CD4-positive, CD25-positive, alpha-beta regulatory T cell (primary cell): ENCODE data around the gene CHAC1. TPM values are rescaled to one million over a fixed set of nuclear protein-coding genes. Genes with fewer than 3 reads are reported as not detected.

Source experiments
- ATAC-seq, 2 donors: fragments of 150-1000 bp; cut with Tn5 transposase; one replicate each; pipeline ENCODE4 v1.10.0; 2021; ENCODE audit warnings: low read depth in 2 of 2, moderate number of reproducible peaks in 2 of 2, moderate library complexity in 1 of 2
- DNase-seq, 3 donors: peaks; one replicate each; pipeline versions ENCODE4 v3.0.0 to v3.0.0-alpha.2; 2012 to 2022; ENCODE audit warnings: mixed read lengths in 1 of 3
- H3K27ac ChIP-seq: one replicate; pipeline ENCODE4 v1.7.0; 2013; ENCODE audit warnings: mild to moderate bottlenecking, low read length; ENCODE audit not compliant: insufficient read depth, poor library complexity, severe bottlenecking
- H3K27me3 ChIP-seq: one replicate; pipeline ENCODE4 v1.7.0; 2013; ENCODE audit warnings: low read length; ENCODE audit not compliant: control insufficient read depth, insufficient read depth
- H3K36me3 ChIP-seq: one replicate; pipeline ENCODE4 v1.7.0; 2013; ENCODE audit warnings: mild to moderate bottlenecking, low read length, moderate library complexity; ENCODE audit not compliant: control insufficient read depth, insufficient read depth
- H3K4me1 ChIP-seq: 2 replicates; pipeline ENCODE4 v1.7.0; 2013; ENCODE audit warnings: mild to moderate bottlenecking, low read length; ENCODE audit not compliant: insufficient read depth, control insufficient read depth, poor library complexity, severe bottlenecking
- H3K4me3 ChIP-seq: one replicate; pipeline ENCODE4 v1.7.0; 2013; ENCODE audit warnings: low read depth, mild to moderate bottlenecking, low read length, moderate library complexity
- H3K9me3 ChIP-seq, 2 experiments: 1 replicate in 1 of 2; 2 replicates in 1 of 2; pipeline ENCODE4 v1.7.0; 2013; ENCODE audit warnings: low read length in 2 of 2, mild to moderate bottlenecking in 1 of 2, moderate library complexity in 1 of 2; ENCODE audit not compliant: control insufficient read depth in 2 of 2
- H3K27ac Mint-ChIP-seq, 3 donors: one replicate each; pipeline ENCODE4 v1.8.0; 2020 to 2022; ENCODE audit warnings: mild to moderate bottlenecking in 3 of 3, mixed read lengths in 3 of 3, moderate library complexity in 2 of 3
- H3K27me3 Mint-ChIP-seq: one replicate; pipeline ENCODE4 v1.8.0; 2022; ENCODE audit warnings: mild to moderate bottlenecking, mixed read lengths
- H3K36me3 Mint-ChIP-seq: one replicate; pipeline ENCODE4 v1.8.0; 2020; ENCODE audit warnings: mixed read lengths
- H3K4me1 Mint-ChIP-seq, 4 donors: one replicate each; pipeline ENCODE4 v1.8.0; 2020 to 2022; ENCODE audit warnings: mixed read lengths in 4 of 4, mild to moderate bottlenecking in 1 of 4
- H3K4me3 Mint-ChIP-seq, 4 donors: one replicate each; pipeline ENCODE4 v1.8.0; 2020 to 2022; ENCODE audit warnings: mild to moderate bottlenecking in 4 of 4, mixed read lengths in 4 of 4, moderate library complexity in 3 of 4
- H3K9me3 Mint-ChIP-seq, 7 donors: one replicate each; pipeline ENCODE4 v1.8.0; 2020 to 2022; ENCODE audit warnings: mixed read lengths in 7 of 7, mild to moderate bottlenecking in 3 of 7, moderate library complexity in 2 of 7
- polyA plus RNA-seq, 4 donors: library from polyadenylated mRNA; unstranded; fragments of 300-500 nt; fragmentation: Illumina TruSeq; gene quantifications; one replicate each; pipeline ENCODE4 v1.2.3, GENCODE V29; 2021
- total RNA-seq: library from RNA; stranded (reverse); gene quantifications from one replicate; pipeline ENCODE4 v1.2.3, GENCODE V29; 2022

The CHAC1 gene
- total and polyA plus RNA-seq, 5 donors from 2014 or later: 0.26 to 0.64 (median 0.45) TPM; not detected in 2

DNA sequence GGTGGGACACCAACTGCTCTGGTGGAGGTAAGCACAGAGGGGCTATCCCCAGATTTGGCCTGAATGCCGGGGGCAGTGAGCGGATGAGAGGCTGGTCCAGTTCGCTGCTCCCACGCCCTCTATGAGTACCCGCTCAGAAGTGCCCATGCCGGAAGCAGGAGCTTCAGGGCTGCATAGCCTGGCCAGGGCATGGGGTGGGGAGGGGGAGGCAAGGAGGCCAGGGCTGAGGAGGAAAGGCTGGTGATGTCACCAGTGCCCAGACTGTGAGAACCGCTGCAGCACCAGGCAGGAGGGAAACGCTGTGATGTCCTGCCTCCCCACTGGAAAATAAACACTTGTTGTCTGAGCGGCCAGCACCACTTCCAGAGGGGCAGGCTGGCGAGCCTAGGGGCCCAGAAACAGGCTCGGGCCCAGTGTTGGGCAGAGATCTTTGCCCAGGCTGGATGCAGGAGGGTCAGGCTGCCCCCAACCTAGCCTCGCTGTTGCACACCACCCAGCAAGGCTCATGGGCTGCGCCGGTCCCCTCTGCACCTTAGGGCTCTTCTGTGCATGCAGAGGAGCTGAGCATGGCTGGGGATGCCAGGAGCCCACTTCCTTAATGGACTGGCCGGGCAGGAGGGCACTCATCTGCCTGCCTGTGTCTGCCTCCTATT is 35.0 kb upstream of the CHAC1 start:
- no peak for ATAC-seq
- H3K4me3 ChIP-seq: no peak overlapping the region
- H3K9me3 Mint-ChIP-seq: peaks cover 0 to 3% (median 0%) of the 10 kb centered on the region in 7 donors
- H3K4me3 Mint-ChIP-seq: no peak overlapping the region
- no peak overlapping the region for H3K27ac ChIP-seq
- H3K27ac Mint-ChIP-seq: no peak overlapping the region
- no peaks in the 10 kb centered on the region for H3K9me3 ChIP-seq
- no peaks in the 10 kb centered on the region for H3K4me1 Mint-ChIP-seq
- no peaks in the 10 kb centered on the region for H3K4me1 ChIP-seq
- no peaks in the 10 kb centered on the region for H3K36me3 ChIP-seq
- H3K36me3 Mint-ChIP-seq: no peaks in the 10 kb centered on the region
- H3K27me3 Mint-ChIP-seq: no peaks in the 10 kb centered on the region
- H3K27me3 ChIP-seq: no peaks in the 10 kb centered on the region
- no peak for DNase-seq

DNA sequence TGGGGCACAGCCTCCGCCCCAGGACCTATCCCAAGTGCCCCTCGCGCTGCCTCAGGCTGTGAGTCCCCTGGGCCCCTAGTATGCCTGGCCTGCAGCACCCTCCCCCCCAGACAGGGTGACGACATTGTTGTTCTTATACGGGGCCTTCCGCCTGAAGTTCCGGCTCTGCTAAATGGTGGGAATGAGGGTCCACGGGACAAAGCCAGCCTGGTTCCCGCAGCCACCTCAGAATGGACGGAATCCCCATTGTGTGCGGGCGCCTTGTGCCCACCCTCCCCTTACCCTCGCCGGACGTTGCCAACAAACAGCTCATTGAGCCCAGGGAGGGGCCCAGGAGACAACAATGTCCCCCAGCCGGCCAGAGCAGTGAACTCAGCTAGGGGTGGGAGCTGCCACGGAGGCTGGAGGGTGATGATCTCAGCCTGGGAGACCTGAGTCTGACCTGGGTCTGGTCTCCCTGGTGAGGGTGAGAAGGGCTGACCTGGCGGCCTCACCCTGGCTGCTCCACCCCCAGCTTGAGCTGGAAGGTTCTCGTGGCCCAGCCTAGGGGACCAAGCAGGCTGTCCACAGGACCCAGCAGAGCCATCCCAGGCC is 34.4 kb upstream of the CHAC1 start:
- Mint-ChIP-seq H3K27ac (no peak overlapping the region), H3K27me3 (no peaks in the 10 kb centered on the region), H3K36me3 (no peaks in the 10 kb centered on the region), H3K4me1 (no peaks in the 10 kb centered on the region), H3K9me3 (peaks cover 0 to 3% (median 0%) of the 10 kb centered on the region in 7 donors), H3K4me3 (no peak overlapping the region)
- DNase-seq (no peak), ATAC-seq (no peak)
- Histone ChIP-seq H3K27me3 (no peaks in the 10 kb centered on the region), H3K36me3 (no peaks in the 10 kb centered on the region), H3K4me1 (no peaks in the 10 kb centered on the region), H3K9me3 (no peaks in the 10 kb centered on the region), H3K4me3 (no peak overlapping the region), H3K27ac (no peak overlapping the region)

DNA sequence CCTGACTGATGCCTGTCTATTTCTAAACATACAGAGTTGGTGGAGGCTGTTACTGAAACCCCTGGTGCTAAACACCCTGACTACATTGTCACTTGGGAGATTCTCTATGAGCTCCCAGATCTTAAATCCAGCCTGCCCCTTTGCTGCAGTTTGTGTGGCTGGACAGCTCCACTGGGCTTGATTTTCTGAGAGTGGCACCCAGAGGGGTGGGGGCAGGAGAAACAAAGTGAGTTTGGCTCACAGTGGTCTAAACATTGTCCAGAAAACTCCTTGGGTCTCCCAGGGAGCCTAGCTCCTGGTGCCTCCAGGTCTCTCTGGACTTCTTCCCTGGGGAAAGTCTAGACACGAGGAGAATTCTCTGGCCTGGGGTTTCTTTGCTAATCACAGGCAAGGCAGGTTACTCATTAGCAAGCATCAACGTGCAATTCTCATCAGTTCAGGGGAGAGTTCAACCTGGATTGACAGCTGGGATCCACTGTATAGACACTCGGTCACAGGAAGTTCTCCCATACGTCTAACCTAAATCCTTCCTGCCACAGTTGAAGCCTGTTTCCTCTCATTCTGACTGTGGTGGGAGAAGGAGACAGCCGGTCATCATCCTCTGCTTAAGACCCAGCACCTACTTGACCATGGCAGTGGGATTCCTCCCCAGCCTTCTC is 31.2 kb upstream of the CHAC1 start:
- ATAC-seq (no peak), DNase-seq (no peak)
- Mint-ChIP-seq H3K4me3 (no peak overlapping the region), H3K27ac (no peak overlapping the region), H3K4me1 (peaks cover 0 to 16% (median 10%) of the 10 kb centered on the region in 4 donors), H3K27me3 (peaks cover 23% of the 10 kb centered on the region), H3K9me3 (peaks cover 0 to 3% (median 0%) of the 10 kb centered on the region in 7 donors), H3K36me3 (no peaks in the 10 kb centered on the region)
- no peaks in the 10 kb centered on the region for H3K9me3 ChIP-seq
- no peak overlapping the region for H3K4me3 ChIP-seq
- no peak overlapping the region for H3K27ac ChIP-seq
- peaks cover 16% of the 10 kb centered on the region for H3K4me1 ChIP-seq
- H3K27me3 ChIP-seq: peaks cover 3% of the 10 kb centered on the region
- no peaks in the 10 kb centered on the region for H3K36me3 ChIP-seq

DNA sequence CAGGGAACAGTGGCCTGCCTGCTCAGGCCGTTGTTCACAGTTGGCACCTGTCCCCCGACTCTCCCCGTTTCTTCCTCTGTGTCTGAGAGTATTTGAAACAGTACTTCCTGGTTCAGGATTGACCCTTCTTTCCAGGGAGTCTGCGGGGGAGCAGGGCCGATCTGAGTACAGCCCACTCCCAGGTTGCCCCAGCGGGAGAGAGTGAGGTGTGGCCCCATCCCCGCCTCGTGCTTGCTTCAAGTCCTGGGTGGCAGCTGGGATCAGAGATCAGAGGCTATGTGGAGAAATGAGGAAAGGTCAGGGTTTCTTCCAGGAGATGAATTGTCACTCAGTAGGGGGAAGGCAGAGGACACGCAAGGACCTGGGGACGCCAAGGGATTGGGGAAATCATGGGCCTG is 30.7 kb upstream of the CHAC1 start:
- H3K36me3 Mint-ChIP-seq: no peaks in the 10 kb centered on the region
- Histone ChIP-seq H3K4me3 (no peak overlapping the region), H3K9me3 (no peaks in the 10 kb centered on the region), H3K27ac (no peak overlapping the region), H3K4me1 (peaks cover 21% of the 10 kb centered on the region), H3K36me3 (no peaks in the 10 kb centered on the region), H3K27me3 (peaks cover 5% of the 10 kb centered on the region)
- H3K27ac Mint-ChIP-seq: peak overlapping the region in 1 of 3 donors; percentile 71
- DNase-seq (no peak), ATAC-seq (no peak)
- peaks cover 0 to 20% (median 13%) of the 10 kb centered on the region in 4 donors for H3K4me1 Mint-ChIP-seq
- H3K9me3 Mint-ChIP-seq: peaks cover 0 to 2% (median 0%) of the 10 kb centered on the region in 7 donors
- H3K27me3 Mint-ChIP-seq: peaks cover 26% of the 10 kb centered on the region
- H3K4me3 Mint-ChIP-seq: no peak overlapping the region

DNA sequence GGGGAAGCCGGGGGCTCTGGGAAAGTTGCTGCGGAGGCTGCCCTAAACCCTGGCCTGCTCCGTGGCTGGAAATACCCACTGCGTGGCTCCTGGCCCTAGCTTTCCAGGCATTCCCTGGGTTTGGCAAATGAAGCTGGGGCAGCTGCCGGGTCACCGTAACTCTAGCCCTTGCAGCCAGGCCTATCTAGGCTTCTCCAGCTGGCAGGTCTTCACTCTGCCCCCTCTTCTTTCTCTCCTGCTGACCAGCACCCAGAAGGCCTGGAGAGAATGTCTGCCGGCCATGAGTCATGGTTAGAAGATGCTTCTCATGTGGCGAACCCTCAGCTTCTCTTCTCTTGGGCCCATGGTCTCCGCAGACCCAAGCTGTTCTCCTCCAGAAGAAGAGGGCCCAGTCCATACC is 29.7 kb upstream of the CHAC1 start:
- Mint-ChIP-seq H3K27ac (no peak overlapping the region), H3K4me1 (peaks cover 0 to 25% (median 14%) of the 10 kb centered on the region in 4 donors), H3K27me3 (peaks cover 28% of the 10 kb centered on the region), H3K9me3 (peaks cover 0 to 2% (median 0%) of the 10 kb centered on the region in 7 donors), H3K4me3 (no peak overlapping the region), H3K36me3 (no peaks in the 10 kb centered on the region)
- ATAC-seq (no peak), DNase-seq (no peak)
- Histone ChIP-seq H3K27ac (no peak overlapping the region), H3K9me3 (no peaks in the 10 kb centered on the region), H3K4me3 (no peak overlapping the region), H3K4me1 (peaks cover 30% of the 10 kb centered on the region), H3K36me3 (no peaks in the 10 kb centered on the region), H3K27me3 (peaks cover 5% of the 10 kb centered on the region)

DNA sequence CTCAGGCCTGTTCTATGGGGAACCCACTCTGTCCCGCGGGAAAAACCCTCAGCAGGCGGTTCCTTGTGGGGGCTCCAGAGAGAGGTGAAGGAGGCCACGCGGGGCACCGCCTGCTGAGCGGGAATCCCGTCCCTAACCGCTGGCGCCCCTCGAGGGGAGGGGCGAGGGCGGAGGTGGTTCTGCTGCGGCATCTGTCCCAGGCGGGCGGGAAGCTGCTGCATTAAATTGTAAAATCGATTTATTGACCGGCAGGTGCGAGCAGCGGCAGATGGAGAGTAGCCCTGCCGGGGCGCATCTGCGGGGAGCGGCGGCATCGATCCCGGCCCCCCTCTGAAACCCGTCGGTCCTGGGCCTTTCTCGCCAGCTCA is 27.8 kb upstream of the CHAC1 start:
- no peaks in the 10 kb centered on the region for H3K9me3 ChIP-seq
- no peak for DNase-seq
- no peak overlapping the region for H3K4me3 ChIP-seq
- no peak overlapping the region for H3K27ac ChIP-seq
- Mint-ChIP-seq H3K9me3 (peaks cover 0 to 5% (median 0%) of the 10 kb centered on the region in 7 donors), H3K36me3 (no peaks in the 10 kb centered on the region), H3K4me3 (peak overlapping the region in 1 of 4 donors; percentile 83), H3K4me1 (peaks cover 0 to 41% (median 21%) of the 10 kb centered on the region in 4 donors), H3K27ac (no peak overlapping the region), H3K27me3 (peaks cover 47% of the 10 kb centered on the region)
- H3K36me3 ChIP-seq: no peaks in the 10 kb centered on the region
- peaks cover 50% of the 10 kb centered on the region for H3K4me1 ChIP-seq
- no peak for ATAC-seq
- peaks cover 5% of the 10 kb centered on the region for H3K27me3 ChIP-seq

DNA sequence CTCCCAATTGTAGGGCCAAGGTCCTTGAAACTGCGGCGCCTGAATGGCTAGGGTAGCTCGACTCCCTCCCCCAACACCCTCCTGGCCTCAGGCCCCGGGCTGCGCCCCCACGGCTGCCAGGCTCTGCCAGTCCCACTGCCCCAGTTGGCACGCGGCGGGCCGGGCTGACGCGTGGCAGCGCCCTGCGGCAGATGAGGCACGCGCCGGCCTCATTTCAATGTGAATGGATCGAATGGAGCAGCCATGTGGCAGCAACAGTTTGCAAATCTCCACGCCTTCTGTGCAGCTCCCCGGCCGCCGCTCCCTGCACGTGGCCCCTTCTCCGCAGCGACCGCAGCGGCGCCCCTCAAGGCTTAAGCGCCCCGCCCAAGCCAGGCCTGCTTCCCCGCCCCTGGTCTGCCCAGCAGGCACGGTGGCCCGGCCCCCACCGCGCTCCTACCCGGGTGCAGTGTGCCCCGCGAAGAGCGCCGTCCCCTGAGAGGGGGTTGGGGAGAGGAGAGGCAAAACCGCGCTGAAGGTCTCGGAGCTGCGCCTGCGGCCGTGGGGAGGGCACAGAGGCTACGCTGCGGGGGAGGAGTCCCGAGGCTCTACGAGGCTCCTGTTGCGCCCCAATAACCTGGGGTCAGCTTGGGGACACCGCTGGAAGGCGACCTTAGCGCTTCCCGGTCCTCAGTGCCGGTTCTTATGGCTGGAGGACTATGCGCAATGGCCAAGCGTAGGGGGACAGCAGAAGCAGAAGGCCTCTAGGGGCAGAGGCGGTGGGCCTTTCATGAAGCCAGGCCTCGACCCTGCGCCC is 27.2 kb upstream of the CHAC1 start:
- Mint-ChIP-seq H3K36me3 (no peaks in the 10 kb centered on the region), H3K4me1 (peaks cover 0 to 47% (median 24%) of the 10 kb centered on the region in 4 donors)
- peaks cover 6% of the 10 kb centered on the region for H3K27me3 ChIP-seq

More for the DNA sequence above, 27.2 kb upstream of the CHAC1 start:
- H3K9me3 Mint-ChIP-seq: peaks cover 0 to 5% (median 0%) of the 10 kb centered on the region in 7 donors
- no peak for ATAC-seq
- Histone ChIP-seq H3K36me3 (no peaks in the 10 kb centered on the region), H3K4me1 (peaks cover 55% of the 10 kb centered on the region), H3K4me3 (no peak overlapping the region), H3K9me3 (no peaks in the 10 kb centered on the region), H3K27ac (no peak overlapping the region)
- DNase-seq: peak in 1 of 3 donors; percentile 20
- peaks cover 53% of the 10 kb centered on the region for H3K27me3 Mint-ChIP-seq
- peak overlapping the region in 3 of 4 donors; percentile 21 to 65 (median 38) for H3K4me3 Mint-ChIP-seq
- no peak overlapping the region for H3K27ac Mint-ChIP-seq
